ENCODE results near the gene TBC1D22B.

GRCh38 chr6:37222992-37223391, 34.6 kb upstream of the TBC1D22B start:
- TF ChIP-seq, protein P1, sequence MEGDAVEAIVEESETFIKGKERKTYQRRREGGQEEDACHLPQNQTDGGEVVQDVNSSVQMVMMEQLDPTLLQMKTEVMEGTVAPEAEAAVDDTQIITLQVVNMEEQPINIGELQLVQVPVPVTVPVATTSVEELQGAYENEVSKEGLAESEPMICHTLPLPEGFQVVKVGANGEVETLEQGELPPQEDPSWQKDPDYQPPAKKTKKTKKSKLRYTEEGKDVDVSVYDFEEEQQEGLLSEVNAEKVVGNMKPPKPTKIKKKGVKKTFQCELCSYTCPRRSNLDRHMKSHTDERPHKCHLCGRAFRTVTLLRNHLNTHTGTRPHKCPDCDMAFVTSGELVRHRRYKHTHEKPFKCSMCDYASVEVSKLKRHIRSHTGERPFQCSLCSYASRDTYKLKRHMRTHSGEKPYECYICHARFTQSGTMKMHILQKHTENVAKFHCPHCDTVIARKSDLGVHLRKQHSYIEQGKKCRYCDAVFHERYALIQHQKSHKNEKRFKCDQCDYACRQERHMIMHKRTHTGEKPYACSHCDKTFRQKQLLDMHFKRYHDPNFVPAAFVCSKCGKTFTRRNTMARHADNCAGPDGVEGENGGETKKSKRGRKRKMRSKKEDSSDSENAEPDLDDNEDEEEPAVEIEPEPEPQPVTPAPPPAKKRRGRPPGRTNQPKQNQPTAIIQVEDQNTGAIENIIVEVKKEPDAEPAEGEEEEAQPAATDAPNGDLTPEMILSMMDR (conservative IDR thresholded peaks at IDR 0.05; ENCODE audit: low read length), result no peak
- TF ChIP-seq EZH2phosphoT487 (IDR thresholded peaks at IDR 0.05; ENCODE audit: borderline replicate concordance), result no peak

All from Loucy (cell line).